ENCODE results near the gene DNAJB8.

GRCh38 chr3:128479558-128480086 lies 12.9 kb upstream of the DNAJB8 start:
- TF ChIP-seq CTCF (IDR thresholded peaks at IDR 0.05) (no peak), POLR2A (IDR thresholded peaks at IDR 0.05) (no peak)
